ENCODE data around the gene KLHL6.
A peak's percentile ranks its signal among the peaks of the same experiment; 100 is the strongest.

Gene KLHL6

GRCh38 chr3:183508821-183509220 lies 46.7 kb downstream of the KLHL6 start:
- Histone ChIP-seq H2AFZ (ENCODE audit: low read depth, low read length, severe bottlenecking) (no peak overlapping the region), H3K9me3 (ENCODE audit: insufficient read depth, low read length) (no peaks in the 10 kb centered on the region), H3K79me2 (ENCODE audit: insufficient read depth, low read length) (peaks cover 78% of the 10 kb centered on the region), H3K27ac (ENCODE audit: low read depth, low read length) (no peak overlapping the region; the same call in 1 of the 2 replicates), H3K9ac (ENCODE audit: low read length) (no peak overlapping the region), H3K4me3 (ENCODE audit: insufficient read depth, low read length, poor library complexity, severe bottlenecking) (no peak overlapping the region), H3K4me2 (ENCODE audit: low read depth, low read length, poor library complexity, severe bottlenecking) (no peak overlapping the region), H3K9me2 (replicated peaks; ENCODE audit: insufficient read depth, low read length) (no peaks in the 10 kb centered on the region), H3K36me3 (ENCODE audit: low read length) (peaks cover 47% of the 10 kb centered on the region), H4K20me1 (ENCODE audit: low read depth, low read length) (no peaks in the 10 kb centered on the region), H3K27me3 (ENCODE audit: low read length) (no peaks in the 10 kb centered on the region), H3F3A (ENCODE audit: insufficient read depth) (peaks cover 38% of the 10 kb centered on the region)
- TF ChIP-seq EZH2phosphoT487 (conservative IDR thresholded peaks at IDR 0.05; ENCODE audit: low read length) (no peak), CTCF (IDR thresholded peaks at IDR 0.05; ENCODE audit: insufficient read depth, low read length, poor library complexity, severe bottlenecking) (no peak)

- Histone ChIP-seq H3K9me2 (replicated peaks; ENCODE audit: insufficient read depth, low read length) (no peaks in the 10 kb centered on the region), H3K4me3 (ENCODE audit: insufficient read depth, low read length, poor library complexity, severe bottlenecking) (no peak overlapping the region), H3K9me3 (ENCODE audit: insufficient read depth, low read length) (no peaks in the 10 kb centered on the region), H3K36me3 (ENCODE audit: low read length) (peaks cover 52% of the 10 kb centered on the region), H3K79me2 (ENCODE audit: insufficient read depth, low read length) (peaks cover 73% of the 10 kb centered on the region), H3K9ac (ENCODE audit: low read length) (no peak overlapping the region), H4K20me1 (ENCODE audit: low read depth, low read length) (no peaks in the 10 kb centered on the region), H3K4me2 (ENCODE audit: low read depth, low read length, poor library complexity, severe bottlenecking) (no peak overlapping the region), H3K27ac (ENCODE audit: low read depth, low read length) (no peak overlapping the region), H3F3A (ENCODE audit: insufficient read depth) (peaks cover 30% of the 10 kb centered on the region), H3K27me3 (ENCODE audit: low read length) (no peaks in the 10 kb centered on the region), H2AFZ (ENCODE audit: low read depth, low read length, severe bottlenecking) (no peak overlapping the region)
- TF ChIP-seq EZH2phosphoT487 (conservative IDR thresholded peaks at IDR 0.05; ENCODE audit: low read length) = no peak
- TF ChIP-seq CTCF (IDR thresholded peaks at IDR 0.05; ENCODE audit: insufficient read depth, low read length, poor library complexity, severe bottlenecking) = no peak
Observed at GRCh38 chr3:183507551-183507950, 48.0 kb downstream of the KLHL6 start.

GRCh38 chr3:183506674-183507320 lies 48.7 kb downstream of the KLHL6 start:
- TF ChIP-seq EZH2phosphoT487 (conservative IDR thresholded peaks at IDR 0.05; ENCODE audit: low read length) = no peak
- TF ChIP-seq CTCF (IDR thresholded peaks at IDR 0.05; ENCODE audit: insufficient read depth, low read length, poor library complexity, severe bottlenecking) = no peak
- no peaks in the 10 kb centered on the region for H3K9me3 ChIP-seq (ENCODE audit: insufficient read depth, low read length)
- H4K20me1 ChIP-seq (ENCODE audit: low read depth, low read length) = no peaks in the 10 kb centered on the region
- peaks cover 79% of the 10 kb centered on the region for H3K79me2 ChIP-seq (ENCODE audit: insufficient read depth, low read length)
- H3K27ac ChIP-seq (ENCODE audit: low read depth, low read length) = peak overlapping the region; percentile 59
- no peaks in the 10 kb centered on the region for H3K27me3 ChIP-seq (ENCODE audit: low read length)
- no peak overlapping the region for H3K9ac ChIP-seq (ENCODE audit: low read length)
- H3K4me2 ChIP-seq (ENCODE audit: low read depth, low read length, poor library complexity, severe bottlenecking) = no peak overlapping the region
- H3K36me3 ChIP-seq (ENCODE audit: low read length) = peaks cover 52% of the 10 kb centered on the region
- no peak overlapping the region for H3K4me3 ChIP-seq (ENCODE audit: insufficient read depth, low read length, poor library complexity, severe bottlenecking)
- H3F3A ChIP-seq (ENCODE audit: insufficient read depth) = peaks cover 22% of the 10 kb centered on the region
- no peak overlapping the region for H2AFZ ChIP-seq (ENCODE audit: low read depth, low read length, severe bottlenecking)
- no peaks in the 10 kb centered on the region for H3K9me2 ChIP-seq (replicated peaks; ENCODE audit: insufficient read depth, low read length)

All from SU-DHL-6 (cell line).